CD4-positive, alpha-beta T cell (primary cell): ENCODE measurements around the gene PDE3A. TPM values are rescaled to one million over a fixed set of nuclear protein-coding genes. Genes with fewer than 3 reads are reported as not detected.
"Not testable (repeated sequence)": the region's sequence is repeated elsewhere in the genome, so short reads cannot be mapped to it uniquely, and the experiment has no call there.

Source experiments
- ATAC-seq: fragments of 200-7000 bp; cut with Tn5 transposase; one replicate; pipeline ENCODE4 v1.10.0; 2022; ENCODE audit warnings: mild to moderate bottlenecking; ENCODE audit not compliant: poor library complexity
- CTCF ChIA-PET: fragments of 350-600 bp; sonication (Branson Sonifier 250); formaldehyde crosslinking; loops from one replicate; lab custom pipeline; 2021; ENCODE audit warnings: antibody characterized with exemption, inconsistent platforms; lab: Charles Lee
- POLR2A ChIA-PET: fragments of 350-600 bp; sonication (Branson Sonifier 250); formaldehyde crosslinking; loops from one replicate; lab custom pipeline; 2021; ENCODE audit warnings: antibody characterized with exemption, inconsistent platforms; lab: Charles Lee
- DNase-seq, 14 experiments: peaks; one replicate each; pipeline ENCODE4 v3.0.0-alpha.2; 2013 to 2020; ENCODE audit warnings: mixed read lengths in 2 of 14
- H3K27ac ChIP-seq, 2 donors: one replicate each; pipeline versions ENCODE4 v1.5.1 to v1.7.0; 2013; ENCODE audit warnings: low read length in 2 of 2, low read depth in 1 of 2, mild to moderate bottlenecking in 1 of 2
- H3K27me3 ChIP-seq, 2 experiments: 1 replicate in 1 of 2; 2 replicates in 1 of 2; pipeline versions ENCODE4 v1.6.1 to v1.7.0; 2013; ENCODE audit warnings: low read length in 2 of 2, control low read depth in 1 of 2, mild to moderate bottlenecking in 1 of 2, moderate library complexity in 1 of 2; ENCODE audit not compliant: insufficient read depth in 2 of 2, control insufficient read depth in 1 of 2
- H3K36me3 ChIP-seq: one replicate; pipeline ENCODE4 v1.6.1; 2013; ENCODE audit warnings: low read length, control low read depth; ENCODE audit not compliant: insufficient read depth
- H3K4me1 ChIP-seq: one replicate; pipeline ENCODE4 v1.6.1; 2013; ENCODE audit warnings: low read length, control low read depth; ENCODE audit not compliant: insufficient read depth
- H3K4me3 ChIP-seq: one replicate; pipeline ENCODE4 v1.5.1; 2013; ENCODE audit warnings: mild to moderate bottlenecking, low read length, moderate library complexity
- H3K9me3 ChIP-seq, 2 experiments: 1 replicate in 1 of 2; 2 replicates in 1 of 2; pipeline versions ENCODE4 v1.6.1 to v1.7.0; 2013; ENCODE audit warnings: low read length in 2 of 2, mild to moderate bottlenecking in 2 of 2, control low read depth in 1 of 2, moderate library complexity in 1 of 2; ENCODE audit not compliant: control insufficient read depth in 1 of 2, insufficient read depth in 1 of 2
- H3K27ac Mint-ChIP-seq: one replicate; pipeline ENCODE4 v1.8.0; 2020; ENCODE audit warnings: mixed read lengths
- H3K27me3 Mint-ChIP-seq: one replicate; pipeline ENCODE4 v1.8.0; 2021; ENCODE audit warnings: mixed read lengths
- H3K36me3 Mint-ChIP-seq: one replicate; pipeline ENCODE4 v1.8.0; 2021; ENCODE audit warnings: low read depth, mixed read lengths
- H3K4me1 Mint-ChIP-seq: one replicate; pipeline ENCODE4 v1.8.0; 2021; ENCODE audit warnings: low read depth, mixed read lengths
- H3K4me3 Mint-ChIP-seq: one replicate; pipeline ENCODE4 v1.8.0; 2020; ENCODE audit warnings: mild to moderate bottlenecking, mixed read lengths
- H3K9me3 Mint-ChIP-seq: one replicate; pipeline ENCODE4 v1.8.0; 2020; ENCODE audit warnings: mixed read lengths
- intact Hi-C, 2 experiments: fragments of 100-400 bp; cut with DNase I in 1 of 2; cut with micrococcal nuclease in 1 of 2; formaldehyde crosslinking; loops; one replicate each; pipeline versions ENCODE4 v1.15.1 to v1.9.0; 2023 to 2025; cut with DNase I, micrococcal nuclease
- total RNA-seq, 174 experiments: library from RNA in 2 of 174; stranded (reverse) in 2 of 174; gene quantifications; one replicate each; pipeline ENCODE4 v1.2.3 and lab custom pipeline; 2021 to 2026
- TF ChIP-seq, protein P1 (sequence below): fragments of 200-600 bp; IDR thresholded peaks from one replicate; pipeline ENCODE4 v1.8.0; 2022; ENCODE audit warnings: antibody characterized with exemption, mild to moderate bottlenecking

Gene PDE3A
- total RNA-seq, 2 experiments from 2014 or later: not detected

DNA sequence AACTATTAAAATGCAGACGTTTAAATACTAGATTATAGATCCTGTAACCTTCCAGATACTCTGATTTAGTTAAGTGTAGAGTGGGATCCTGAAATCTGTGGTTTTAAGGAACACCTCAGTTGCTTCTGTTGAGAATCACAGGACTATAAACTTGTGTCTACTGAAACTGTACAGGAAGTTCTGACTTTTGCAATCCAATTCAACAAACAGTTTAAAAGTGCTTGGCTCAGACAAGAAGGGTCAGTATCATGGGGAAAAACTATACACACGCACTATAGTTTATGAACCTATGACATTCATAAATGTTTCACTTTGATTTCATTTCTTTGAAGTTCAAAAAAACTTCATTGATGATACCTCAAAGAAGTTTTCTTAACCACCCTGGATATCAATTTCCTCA, 13.8 kb downstream of the PDE3A start:
- no peak overlapping the region for H3K4me3 Mint-ChIP-seq
- no peaks in the 10 kb centered on the region for H3K9me3 ChIP-seq
- no peak overlapping the region for H3K4me3 ChIP-seq
- no peaks in the 10 kb centered on the region for H3K4me1 Mint-ChIP-seq
- CTCF ChIA-PET: no interaction called here
- no peak overlapping the region for H3K27ac ChIP-seq
- no peaks in the 10 kb centered on the region for H3K4me1 ChIP-seq
- DNase-seq (no peak), ATAC-seq (no peak)
- TF ChIP-seq, protein P1, sequence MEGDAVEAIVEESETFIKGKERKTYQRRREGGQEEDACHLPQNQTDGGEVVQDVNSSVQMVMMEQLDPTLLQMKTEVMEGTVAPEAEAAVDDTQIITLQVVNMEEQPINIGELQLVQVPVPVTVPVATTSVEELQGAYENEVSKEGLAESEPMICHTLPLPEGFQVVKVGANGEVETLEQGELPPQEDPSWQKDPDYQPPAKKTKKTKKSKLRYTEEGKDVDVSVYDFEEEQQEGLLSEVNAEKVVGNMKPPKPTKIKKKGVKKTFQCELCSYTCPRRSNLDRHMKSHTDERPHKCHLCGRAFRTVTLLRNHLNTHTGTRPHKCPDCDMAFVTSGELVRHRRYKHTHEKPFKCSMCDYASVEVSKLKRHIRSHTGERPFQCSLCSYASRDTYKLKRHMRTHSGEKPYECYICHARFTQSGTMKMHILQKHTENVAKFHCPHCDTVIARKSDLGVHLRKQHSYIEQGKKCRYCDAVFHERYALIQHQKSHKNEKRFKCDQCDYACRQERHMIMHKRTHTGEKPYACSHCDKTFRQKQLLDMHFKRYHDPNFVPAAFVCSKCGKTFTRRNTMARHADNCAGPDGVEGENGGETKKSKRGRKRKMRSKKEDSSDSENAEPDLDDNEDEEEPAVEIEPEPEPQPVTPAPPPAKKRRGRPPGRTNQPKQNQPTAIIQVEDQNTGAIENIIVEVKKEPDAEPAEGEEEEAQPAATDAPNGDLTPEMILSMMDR: no peak
- no peaks in the 10 kb centered on the region for H3K36me3 ChIP-seq
- no peaks in the 10 kb centered on the region for H3K27me3 Mint-ChIP-seq
- no peak overlapping the region for H3K27ac Mint-ChIP-seq
- POLR2A ChIA-PET: no interaction called here
- no peaks in the 10 kb centered on the region for H3K9me3 Mint-ChIP-seq
- H3K36me3 Mint-ChIP-seq: no peaks in the 10 kb centered on the region
- intact Hi-C loops: no loop called here
- no peaks in the 10 kb centered on the region for H3K27me3 ChIP-seq

DNA sequence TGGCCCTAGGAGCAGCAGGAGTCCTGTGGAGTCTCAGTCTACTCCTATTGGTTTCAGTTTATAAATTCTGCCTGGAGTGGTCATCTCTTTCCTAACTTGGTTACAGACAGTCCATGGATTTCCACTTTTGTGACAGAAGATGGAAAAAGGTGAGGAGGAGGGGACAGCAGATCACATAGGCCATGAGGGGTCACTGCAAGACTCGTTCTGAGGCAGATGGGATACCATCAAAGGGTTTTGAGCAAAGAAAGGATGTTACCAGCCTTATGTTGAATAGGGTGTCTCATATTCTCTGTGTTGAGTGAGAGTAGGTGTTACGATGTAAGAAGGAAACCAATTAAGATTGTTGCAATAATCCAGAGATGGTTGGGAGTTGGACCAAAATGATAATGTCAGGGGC, 15.3 kb downstream of the PDE3A start:
- no peaks in the 10 kb centered on the region for H3K9me3 Mint-ChIP-seq
- ATAC-seq (no peak), DNase-seq (no peak)
- TF ChIP-seq, protein P1: no peak
- CTCF ChIA-PET: no interaction called here
- no peaks in the 10 kb centered on the region for H3K27me3 Mint-ChIP-seq
- Histone ChIP-seq H3K27me3 (no peaks in the 10 kb centered on the region), H3K27ac (no peak overlapping the region), H3K9me3 (no peaks in the 10 kb centered on the region), H3K36me3 (no peaks in the 10 kb centered on the region), H3K4me1 (no peaks in the 10 kb centered on the region), H3K4me3 (no peak overlapping the region)
- no peak overlapping the region for H3K4me3 Mint-ChIP-seq
- H3K4me1 Mint-ChIP-seq: no peaks in the 10 kb centered on the region
- POLR2A ChIA-PET: no interaction called here
- no peaks in the 10 kb centered on the region for H3K36me3 Mint-ChIP-seq
- intact Hi-C loops: no loop called here
- H3K27ac Mint-ChIP-seq: no peak overlapping the region

DNA sequence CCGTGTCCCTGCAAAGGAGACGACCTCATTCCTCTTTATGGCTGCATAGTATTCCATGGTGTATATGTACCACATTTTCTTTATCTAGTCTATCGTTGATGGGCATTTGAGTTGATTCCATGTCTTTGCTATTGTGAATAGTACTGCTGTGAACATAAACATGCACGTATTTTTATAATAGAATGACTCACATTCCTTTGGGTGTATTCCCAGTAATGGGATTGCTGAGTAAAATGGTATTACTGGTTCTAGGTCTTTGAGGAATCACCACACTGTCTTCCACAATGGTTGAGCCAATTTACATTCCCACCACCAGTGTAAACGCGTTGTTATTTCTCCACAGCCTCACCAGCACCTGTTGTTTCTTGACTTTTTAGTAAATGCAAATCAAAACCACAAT, 16.5 kb downstream of the PDE3A start:
- not testable (repeated sequence) for H3K4me3 Mint-ChIP-seq, H3K9me3 Mint-ChIP-seq

DNA sequence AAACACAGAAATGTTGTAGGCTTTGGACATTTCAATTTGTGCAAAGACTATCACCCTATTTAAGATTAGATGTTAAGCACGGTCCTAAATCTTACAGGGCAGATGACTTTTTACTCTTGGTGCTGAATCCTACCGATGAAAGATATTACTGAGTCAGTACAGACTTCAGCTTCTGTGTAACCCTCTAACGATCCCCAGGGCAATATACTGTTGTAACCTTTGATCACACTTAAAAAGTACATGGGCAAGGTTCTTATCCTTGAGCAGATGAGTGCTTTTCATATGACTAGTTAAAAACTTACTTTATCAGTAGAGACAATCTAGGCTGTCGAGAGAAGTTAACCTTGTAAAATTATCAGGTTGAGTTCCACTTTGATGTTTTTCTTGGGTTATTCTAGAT, 22.5 kb downstream of the PDE3A start:
- Histone ChIP-seq H3K27ac (no peak overlapping the region), H3K4me1 (no peaks in the 10 kb centered on the region), H3K9me3 (no peaks in the 10 kb centered on the region), H3K36me3 (no peaks in the 10 kb centered on the region), H3K4me3 (no peak overlapping the region), H3K27me3 (no peaks in the 10 kb centered on the region)
- ATAC-seq (no peak), DNase-seq (no peak)
- TF ChIP-seq, protein P1: no peak
- peaks cover 2% of the 10 kb centered on the region for H3K9me3 Mint-ChIP-seq
- no peak overlapping the region for H3K27ac Mint-ChIP-seq
- H3K4me1 Mint-ChIP-seq: no peaks in the 10 kb centered on the region
- intact Hi-C loops: no loop called here
- CTCF ChIA-PET: no interaction called here
- no peaks in the 10 kb centered on the region for H3K36me3 Mint-ChIP-seq
- no peaks in the 10 kb centered on the region for H3K27me3 Mint-ChIP-seq
- POLR2A ChIA-PET: no interaction called here
- no peak overlapping the region for H3K4me3 Mint-ChIP-seq

More for the DNA sequence above, 16.5 kb downstream of the PDE3A start:
- ATAC-seq, H3K36me3 ChIP-seq, CTCF ChIA-PET, H3K27ac ChIP-seq, H3K27me3 Mint-ChIP-seq, POLR2A ChIA-PET, H3K4me1 ChIP-seq, DNase-seq, H3K4me1 Mint-ChIP-seq, intact Hi-C loops, H3K27me3 ChIP-seq, H3K9me3 ChIP-seq, H3K27ac Mint-ChIP-seq, H3K4me3 ChIP-seq, H3K36me3 Mint-ChIP-seq: not testable (repeated sequence)
